ENCODE data around the gene CCDC18.

GRCh38 chr1:93140106-93140505 lies 40.4 kb upstream of the CCDC18 start:
- TF ChIP-seq CTCF (IDR thresholded peaks at IDR 0.05) (no peak), POLR2A (IDR thresholded peaks at IDR 0.05) (no peak)

Measured in body of pancreas (tissue), 4 donors.